GM23248 (cell line): ENCODE results near the gene HM13.

ENCODE experiments used
- EZH2 ChIP-seq: fragments of 200-600 bp; sonication (generic); IDR thresholded peaks from 2 replicates; pipeline ENCODE4 v1.6.1; 2018; ENCODE audit warnings: antibody characterized with exemption, mild to moderate bottlenecking; ENCODE audit not compliant: insufficient read depth, poor library complexity, severe bottlenecking
- EZH2phosphoT487 ChIP-seq: fragments of 200-600 bp; sonication (generic); IDR thresholded peaks from 2 replicates; pipeline ENCODE4 v1.6.1; 2018; ENCODE audit warnings: antibody characterized with exemption, moderate library complexity, mild to moderate bottlenecking, low read depth; ENCODE audit not compliant: insufficient read depth

DNA sequence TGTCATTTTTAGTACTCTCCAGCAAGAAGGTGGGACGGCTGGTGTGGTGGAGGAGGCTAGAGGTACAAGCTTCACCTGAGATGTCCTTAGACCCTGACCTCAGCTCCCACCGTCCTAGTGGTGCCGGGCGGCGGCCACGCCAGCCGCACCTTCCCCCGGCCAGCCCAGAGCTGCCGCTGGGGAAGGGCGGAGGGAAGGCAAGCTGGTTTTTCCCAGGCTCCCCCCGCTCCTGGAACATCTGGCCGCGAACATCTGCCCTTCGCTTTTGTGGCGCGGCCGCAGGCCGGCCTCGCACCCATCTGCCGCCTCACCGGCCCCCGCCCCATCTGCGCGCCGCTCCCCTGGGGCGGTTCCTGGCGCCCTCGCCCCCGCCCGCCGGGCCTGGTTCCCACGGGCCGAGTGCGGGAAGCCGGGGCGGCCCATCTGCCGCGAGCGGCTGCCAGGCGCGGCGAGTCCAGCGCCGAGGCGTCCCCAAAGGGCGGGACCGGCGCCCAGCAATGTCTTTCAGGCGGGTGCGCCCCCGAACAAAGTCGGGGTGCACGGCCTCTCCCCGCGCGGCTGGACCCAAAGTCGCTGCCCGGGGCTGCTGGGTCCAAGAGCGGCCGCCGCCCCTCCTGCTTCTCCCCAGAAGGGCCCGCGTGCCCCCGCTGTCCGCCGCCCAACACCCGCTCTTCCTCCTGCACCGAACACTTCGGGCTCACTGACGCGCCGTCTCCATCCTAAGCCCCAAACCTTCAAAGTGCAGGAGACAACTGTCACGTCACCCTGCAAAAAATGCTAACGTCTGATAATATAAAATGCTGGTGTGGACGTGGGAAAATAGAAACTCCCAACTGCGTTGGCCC lies 73.5 kb downstream of the HM13 start:
- TF ChIP-seq EZH2, result no peak
- no peak for TF ChIP-seq EZH2phosphoT487
